ENCODE results near the gene PEX3.

The PEX3 gene

DNA sequence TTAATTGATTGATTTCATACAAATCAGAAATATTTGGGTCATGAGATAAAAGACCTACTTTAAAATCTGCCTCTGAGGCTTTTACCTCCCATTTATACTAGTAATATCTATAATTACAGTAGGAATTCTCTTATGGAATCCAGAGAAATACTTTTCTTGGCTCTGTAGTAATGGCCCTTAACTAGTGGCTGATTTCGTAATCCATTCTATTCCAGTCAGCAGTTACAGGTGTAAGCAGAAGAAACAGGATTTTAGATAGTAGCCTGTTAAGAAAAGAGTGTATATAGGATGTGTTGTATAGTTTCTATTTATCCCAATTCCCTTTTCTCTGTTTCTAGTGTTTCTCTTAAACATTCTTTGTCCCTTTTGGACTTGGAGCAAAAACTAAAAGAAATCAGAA, 21.2 kb downstream of the PEX3 start:
- TF ChIP-seq REST (IDR thresholded peaks at IDR 0.05; ENCODE audit: insufficient read depth in 1 of 2, low read depth in 2 of 2, low read length in 2 of 2), result no peak
- no peak for TF ChIP-seq SIN3A (IDR thresholded peaks at IDR 0.05; ENCODE audit: borderline replicate concordance, insufficient read depth, low read length)
- no peak for TF ChIP-seq POLR2AphosphoS5 (IDR thresholded peaks at IDR 0.05; ENCODE audit: low read depth, low read length)
- TF ChIP-seq FOXP2 (optimal IDR thresholded peaks at IDR 0.05; ENCODE audit: borderline replicate concordance, extremely low read depth, extremely low read length, insufficient read depth), result no peak
- TF ChIP-seq TAF1 (IDR thresholded peaks at IDR 0.05; ENCODE audit: borderline replicate concordance, insufficient read depth, low read length), result no peak

DNA sequence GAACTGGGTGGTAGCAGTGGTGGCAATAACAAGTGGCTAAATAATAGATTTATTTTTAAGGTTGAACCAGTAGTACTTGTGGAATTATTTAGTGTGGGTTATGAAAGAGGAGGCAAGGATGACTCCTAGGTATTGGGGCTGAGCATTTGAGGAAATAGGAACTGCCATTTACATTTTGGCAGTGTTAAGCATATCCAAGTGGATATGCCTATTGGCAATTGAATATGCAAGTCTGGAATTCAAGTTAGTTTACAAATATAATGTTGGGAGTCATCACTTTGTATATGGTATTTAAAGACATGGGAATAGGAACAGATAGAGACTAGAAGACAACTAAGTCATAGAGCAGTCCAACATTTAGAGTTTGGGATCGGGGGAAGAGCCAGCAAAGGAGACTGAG, 25.9 kb downstream of the PEX3 start:
- TF ChIP-seq FOXP2 (optimal IDR thresholded peaks at IDR 0.05; ENCODE audit: borderline replicate concordance, extremely low read depth, extremely low read length, insufficient read depth), result no peak
- no peak for TF ChIP-seq SIN3A (IDR thresholded peaks at IDR 0.05; ENCODE audit: borderline replicate concordance, insufficient read depth, low read length)
- TF ChIP-seq TAF1 (IDR thresholded peaks at IDR 0.05; ENCODE audit: borderline replicate concordance, insufficient read depth, low read length), result no peak
- TF ChIP-seq POLR2AphosphoS5 (IDR thresholded peaks at IDR 0.05; ENCODE audit: low read depth, low read length), result no peak
- TF ChIP-seq REST (IDR thresholded peaks at IDR 0.05; ENCODE audit: insufficient read depth in 1 of 2, low read depth in 2 of 2, low read length in 2 of 2), result no peak

GRCh38 chr6:143478479-143479062, 28.0 kb downstream of the PEX3 start:
- TF ChIP-seq SIN3A (IDR thresholded peaks at IDR 0.05; ENCODE audit: borderline replicate concordance, insufficient read depth, low read length), result no peak

- TF ChIP-seq POLR2AphosphoS5 (IDR thresholded peaks at IDR 0.05; ENCODE audit: low read depth, low read length) (no peak), REST (IDR thresholded peaks at IDR 0.05; ENCODE audit: insufficient read depth in 1 of 2, low read depth in 2 of 2, low read length in 2 of 2) (no peak), SIN3A (IDR thresholded peaks at IDR 0.05; ENCODE audit: borderline replicate concordance, insufficient read depth, low read length) (no peak)
Measured at GRCh38 chr6:143482593-143482992, 32.0 kb downstream of the PEX3 start.

- TF ChIP-seq FOXP2 (optimal IDR thresholded peaks at IDR 0.05; ENCODE audit: borderline replicate concordance, extremely low read depth, extremely low read length, insufficient read depth) (no peak), POLR2AphosphoS5 (IDR thresholded peaks at IDR 0.05; ENCODE audit: low read depth, low read length) (no peak), REST (IDR thresholded peaks at IDR 0.05; ENCODE audit: insufficient read depth in 1 of 2, low read depth in 2 of 2, low read length in 2 of 2) (no peak), TAF1 (IDR thresholded peaks at IDR 0.05; ENCODE audit: borderline replicate concordance, insufficient read depth, low read length) (no peak), SIN3A (IDR thresholded peaks at IDR 0.05; ENCODE audit: borderline replicate concordance, insufficient read depth, low read length) (no peak)
Measured at GRCh38 chr6:143485967-143486366, 35.4 kb downstream of the PEX3 start.
